ENCODE results near the gene TBC1D23. TPM values are rescaled to one million over a fixed set of nuclear protein-coding genes. Genes with fewer than 3 reads are reported as not detected.

The TBC1D23 gene
- total RNA-seq, 5 donors from 2014 or later (not counting 1 experiment from before 2014, with no cell fraction given): 26.4 to 33.4 (median 31.9) TPM

Other genes starting within 250 kb of the TBC1D23 start
- gene FILIP1L, start 146.5 kb upstream of the TBC1D23 start, total RNA-seq: under 1 TPM in 4 of 5 donors, not detected in 1; 0.10 to 0.38 (median 0.27) TPM
- gene NIT2, start 73.8 kb downstream of the TBC1D23 start, total RNA-seq: 10 to 100 TPM; 23.2 to 42.1 (median 30.9) TPM
- gene TOMM70, start 140.1 kb downstream of the TBC1D23 start, total RNA-seq: 10 to 100 TPM; 23.5 to 33.9 (median 33.6) TPM
- 1 to 10 TPM in 4 of 5 donors, under 1 TPM in 1; 0.88 to 1.7 (median 1.4) TPM for gene LNP1, start 140.5 kb downstream of the TBC1D23 start, total RNA-seq
- under 1 TPM in 4 of 5 donors, not detected in 1; 0.15 to 0.36 (median 0.18) TPM for gene TMEM45A, start 231.6 kb downstream of the TBC1D23 start, total RNA-seq